SH-SY5Y (cell line): ENCODE results near the gene MORN3.

Source experiments
- GATA2 ChIP-seq: IDR thresholded peaks from 2 replicates; pipeline ENCODE4 v1.6.1; 2011; ENCODE audit warnings: mild to moderate bottlenecking, low read depth, low read length
- GATA3 ChIP-seq: IDR thresholded peaks from 2 replicates; pipeline ENCODE4 v1.6.1; 2011; ENCODE audit warnings: low read depth, mild to moderate bottlenecking, low read length, moderate library complexity

GRCh38 chr12:121678716-121679300 is 9.4 kb upstream of the MORN3 start:
- TF ChIP-seq GATA2: no peak
- TF ChIP-seq GATA3: no peak
